Right lung (tissue), 5 donors: ENCODE data around the gene PRXL2B. TPM values are rescaled to one million over a fixed set of nuclear protein-coding genes. Genes with fewer than 3 reads are reported as not detected.
"Not testable (repeated sequence)": the region's sequence is repeated elsewhere in the genome, so short reads cannot be mapped to it uniquely, and the experiment has no call there.

Source experiments
- DNase-seq, 2 donors: peaks; one replicate each; pipeline ENCODE4 v3.0.0-alpha.2; 2013
- polyA plus RNA-seq, 5 donors: library from polyadenylated mRNA; unstranded; fragments of 120-200 nt; gene quantifications; one replicate each; pipeline versions ENCODE4 v1.2.1 to v1.2.3, GENCODE V29; 2013; ENCODE audit warnings: inconsistent platforms in 1 of 5, low replicate concordance in 1 of 5; ENCODE audit not compliant: insufficient read length in 5 of 5, insufficient read depth in 1 of 5

The PRXL2B gene
- polyA plus RNA-seq, 5 donors = 30.1 to 68.6 (median 43.5) TPM

- peak in 1 of 2 donors; percentile 48 for DNase-seq
These were observed 24.5 kb downstream of the PRXL2B start for GRCh38 chr1:2611031-2611501.

GRCh38 chr1:2611621-2612437 is 25.3 kb downstream of the PRXL2B start:
- DNase-seq = no peak

- DNase-seq = no peak
These were observed 26.2 kb downstream of the PRXL2B start for GRCh38 chr1:2612591-2613365.

- no peak for DNase-seq
These were observed 27.6 kb downstream of the PRXL2B start for GRCh38 chr1:2614145-2614544.

- no peak for DNase-seq
These were observed 31.4 kb downstream of the PRXL2B start for GRCh38 chr1:2617971-2618470.

GRCh38 chr1:2623571-2624337 is 37.2 kb downstream of the PRXL2B start:
- DNase-seq = no peak

GRCh38 chr1:2624735-2625300 is 38.2 kb downstream of the PRXL2B start:
- no peak for DNase-seq

- DNase-seq = no peak
These were observed 38.7 kb downstream of the PRXL2B start for GRCh38 chr1:2625311-2625710.

- DNase-seq = not testable (repeated sequence)
These were observed 39.2 kb downstream of the PRXL2B start for GRCh38 chr1:2625748-2626147.

GRCh38 chr1:2627746-2628145 is 41.2 kb downstream of the PRXL2B start:
- no peak for DNase-seq

GRCh38 chr1:2628191-2628932 is 41.8 kb downstream of the PRXL2B start:
- no peak for DNase-seq

- DNase-seq = no peak
These were observed 42.5 kb downstream of the PRXL2B start for GRCh38 chr1:2628933-2629626.

- no peak for DNase-seq
These were observed 43.3 kb downstream of the PRXL2B start for GRCh38 chr1:2629627-2630497.

- no peak for DNase-seq
These were observed 44.0 kb downstream of the PRXL2B start for GRCh38 chr1:2630498-2631135.

GRCh38 chr1:2631136-2632050 is 44.8 kb downstream of the PRXL2B start:
- DNase-seq = no peak

- DNase-seq = no peak
These were observed 45.5 kb downstream of the PRXL2B start for GRCh38 chr1:2632051-2632430.

- DNase-seq = no peak
These were observed 46.2 kb downstream of the PRXL2B start, which contains the start of gene MMEL1 for GRCh38 chr1:2632561-2633361. Gene MMEL1 (minus strand): TSS chr1:2633016. CDS start chr1:2629484, 3,532 bp downstream.
